Hepatocyte (in vitro differentiated cells): ENCODE results near the gene RASGRF2. TPM values are rescaled to one million over a fixed set of nuclear protein-coding genes. Genes with fewer than 3 reads are reported as not detected.

ENCODE experiments used
- DNase-seq: peaks from one replicate; pipeline ENCODE4 v3.0.0-alpha.2; 2016; ENCODE audit warnings: low spot score
- H2AFZ ChIP-seq: fragments of 200-600 bp; sonication (generic); 2 replicates; pipeline ENCODE4 v1.6.0; 2016; ENCODE audit warnings: antibody characterized with exemption, mild to moderate bottlenecking
- H3K27ac ChIP-seq: fragments of 200-600 bp; sonication (generic); 2 replicates; pipeline ENCODE4 v1.5.1; 2016; ENCODE audit warnings: mild to moderate bottlenecking
- H3K27me3 ChIP-seq: fragments of 200-600 bp; sonication (generic); 2 replicates; pipeline ENCODE4 v1.6.1; 2016
- H3K36me3 ChIP-seq: fragments of 200-600 bp; sonication (generic); replicated peaks from 2 replicates; pipeline ENCODE4 v1.5.1; 2016; ENCODE audit warnings: low read depth; ENCODE audit not compliant: insufficient read depth
- H3K4me1 ChIP-seq: fragments of 200-600 bp; sonication (generic); 2 replicates; pipeline ENCODE4 v1.5.1; 2016; ENCODE audit warnings: mild to moderate bottlenecking, moderate library complexity; ENCODE audit not compliant: insufficient read depth
- H3K4me2 ChIP-seq: fragments of 200-600 bp; sonication (generic); 2 replicates; pipeline ENCODE4 v1.6.0; 2016
- H3K4me3 ChIP-seq: fragments of 200-600 bp; sonication (generic); 2 replicates; pipeline ENCODE4 v1.5.1; 2016; ENCODE audit warnings: mild to moderate bottlenecking
- H3K79me2 ChIP-seq: fragments of 200-600 bp; sonication (generic); 2 replicates; pipeline ENCODE4 v1.6.0; 2017; ENCODE audit warnings: mild to moderate bottlenecking
- H3K9me2 ChIP-seq: fragments of 200-600 bp; sonication (generic); replicated peaks from 2 replicates; pipeline ENCODE4 v1.6.0; 2017; ENCODE audit warnings: mild to moderate bottlenecking; ENCODE audit not compliant: insufficient read depth
- H3K9me3 ChIP-seq: fragments of 200-600 bp; sonication (generic); 2 replicates; pipeline ENCODE4 v1.5.1; 2016; ENCODE audit warnings: low read depth, mild to moderate bottlenecking
- H4K20me1 ChIP-seq: fragments of 200-600 bp; sonication (generic); 2 replicates; pipeline ENCODE4 v1.6.0; 2016; ENCODE audit warnings: mild to moderate bottlenecking; ENCODE audit not compliant: insufficient read depth, poor library complexity, severe bottlenecking
- CTCF ChIP-seq: fragments of 200-600 bp; sonication (generic); IDR thresholded peaks from 2 replicates; pipeline ENCODE4 v1.5.1; 2016; ENCODE audit warnings: antibody characterized with exemption, mild to moderate bottlenecking; ENCODE audit not compliant: poor library complexity
- EZH2 ChIP-seq: fragments of 200-600 bp; sonication (generic); IDR thresholded peaks from 2 replicates; pipeline ENCODE4 v1.6.1; 2016; ENCODE audit warnings: antibody characterized with exemption, mild to moderate bottlenecking, borderline replicate concordance
- EZH2phosphoT487 ChIP-seq: fragments of 200-600 bp; sonication (generic); IDR thresholded peaks from one replicate; pipeline ENCODE4 v1.6.1; 2018; ENCODE audit warnings: antibody characterized with exemption, mild to moderate bottlenecking, low read depth, moderate library complexity; ENCODE audit not compliant: unreplicated experiment, severe bottlenecking
- WGBS: methylation state at CpG from one replicate; pipeline ENCODE4 v1.1.6; 2016; ENCODE audit warnings: low lambda C conversion rate; ENCODE audit errors: missing lambda C conversion rate; 5-methylcytosine and 5-hydroxymethylcytosine counted together
- polyA plus RNA-seq: library from polyadenylated mRNA; unstranded; fragments of >200 nt; fragmentation: Nextera tagmentation; extraction: Ambion mirVana; gene quantifications from 2 replicates; pipeline ENCODE4 v1.2.1, GENCODE V29; 2016
- total RNA-seq: library from RNA; depleted of rRNA; stranded (reverse); fragments of >200 nt; gene quantifications from 2 replicates; pipeline ENCODE4 v1.2.3, GENCODE V29; 2014

The RASGRF2 gene
- total and polyA plus RNA-seq, 2 experiments from 2014 or later = 2.0 to 3.3 TPM

GRCh38 chr5:81222285-81222684 lies 262.1 kb downstream of the RASGRF2 start:
- Histone ChIP-seq H3K79me2 (no peaks in the 10 kb centered on the region), H3K36me3 (no peaks in the 10 kb centered on the region), H3K27ac (no peak overlapping the region), H3K4me3 (no peak overlapping the region), H3K27me3 (no peaks in the 10 kb centered on the region), H3K4me1 (no peaks in the 10 kb centered on the region), H4K20me1 (no peaks in the 10 kb centered on the region), H3K9me3 (no peaks in the 10 kb centered on the region), H3K4me2 (no peak overlapping the region), H3K9me2 (no peaks in the 10 kb centered on the region), H2AFZ (no peak overlapping the region)
- TF ChIP-seq EZH2phosphoT487 (no peak), CTCF (no peak), EZH2 (no peak)
- no peak for DNase-seq

GRCh38 chr5:81225463-81225862 lies 265.3 kb downstream of the RASGRF2 start:
- no peak for TF ChIP-seq EZH2phosphoT487
- no peak for TF ChIP-seq EZH2
- no peak for TF ChIP-seq CTCF
- no peak overlapping the region for H3K4me2 ChIP-seq
- H3K36me3 ChIP-seq = no peaks in the 10 kb centered on the region
- H3K27ac ChIP-seq = no peak overlapping the region
- H3K4me3 ChIP-seq = no peak overlapping the region
- H3K9me2 ChIP-seq = no peaks in the 10 kb centered on the region
- H3K9me3 ChIP-seq = no peaks in the 10 kb centered on the region
- WGBS = 97% methylated on average over 8 of the region's 8 CpGs
- no peaks in the 10 kb centered on the region for H4K20me1 ChIP-seq
- H3K79me2 ChIP-seq = no peaks in the 10 kb centered on the region
- H3K4me1 ChIP-seq = no peaks in the 10 kb centered on the region
- H2AFZ ChIP-seq = no peak overlapping the region
- no peaks in the 10 kb centered on the region for H3K27me3 ChIP-seq
- DNase-seq = no peak

- no peaks in the 10 kb centered on the region for H3K4me1 ChIP-seq
- 96% methylated on average over 2 of the region's 2 CpGs for WGBS
- H3K36me3 ChIP-seq = no peaks in the 10 kb centered on the region
These were observed 266.1 kb downstream of the RASGRF2 start for GRCh38 chr5:81226286-81226685.

More at GRCh38 chr5:81226286-81226685, 266.1 kb downstream of the RASGRF2 start:
- Histone ChIP-seq H3K79me2 (no peaks in the 10 kb centered on the region), H3K4me3 (no peak overlapping the region), H3K4me2 (no peak overlapping the region), H4K20me1 (no peaks in the 10 kb centered on the region), H3K9me3 (no peaks in the 10 kb centered on the region), H3K9me2 (no peaks in the 10 kb centered on the region), H3K27me3 (no peaks in the 10 kb centered on the region), H3K27ac (no peak overlapping the region), H2AFZ (no peak overlapping the region)
- DNase-seq = no peak
- no peak for TF ChIP-seq CTCF
- no peak for TF ChIP-seq EZH2phosphoT487
- TF ChIP-seq EZH2 = no peak
